Astrocyte of the hippocampus (primary cell): ENCODE results near the gene TNP1.

Source experiments
- DNase-seq: peaks from one replicate; pipeline ENCODE4 v3.0.0; 2011; ENCODE audit warnings: low read depth, low spot score

TNP1 gene

GRCh38 chr2:216873573-216873972, 13.7 kb upstream of the TNP1 start:
- DNase-seq = no peak

- no peak for DNase-seq
These were observed 12.8 kb upstream of the TNP1 start for GRCh38 chr2:216872624-216873023.

GRCh38 chr2:216872040-216872439, 12.2 kb upstream of the TNP1 start:
- DNase-seq = no peak

GRCh38 chr2:216871333-216871934, 11.6 kb upstream of the TNP1 start:
- no peak for DNase-seq

- no peak for DNase-seq
These were observed 10.9 kb upstream of the TNP1 start for GRCh38 chr2:216870508-216871332.

GRCh38 chr2:216866515-216867095, 6.7 kb upstream of the TNP1 start:
- no peak for DNase-seq

- no peak for DNase-seq
These were observed 5.8 kb upstream of the TNP1 start for GRCh38 chr2:216865658-216866057.

- no peak for DNase-seq
These were observed 4.1 kb upstream of the TNP1 start for GRCh38 chr2:216863946-216864345.

GRCh38 chr2:216862628-216863398, 2.9 kb upstream of the TNP1 start:
- no peak for DNase-seq

GRCh38 chr2:216860426-216861137, 718 bp upstream of the TNP1 start:
- no peak for DNase-seq

GRCh38 chr2:216858312-216858711, 1.6 kb downstream of the TNP1 start:
- DNase-seq = no peak

GRCh38 chr2:216857131-216857550, 2.7 kb downstream of the TNP1 start:
- no peak for DNase-seq

GRCh38 chr2:216856406-216857065, 3.3 kb downstream of the TNP1 start:
- DNase-seq = no peak

- no peak for DNase-seq
These were observed 4.3 kb downstream of the TNP1 start for GRCh38 chr2:216855605-216856004.

GRCh38 chr2:216855079-216855478, 4.8 kb downstream of the TNP1 start:
- DNase-seq = no peak

- DNase-seq = no peak
These were observed 8.3 kb downstream of the TNP1 start for GRCh38 chr2:216851486-216852090.

- DNase-seq = no peak
These were observed 9.1 kb downstream of the TNP1 start for GRCh38 chr2:216850665-216851322.

GRCh38 chr2:216849987-216850386, 9.9 kb downstream of the TNP1 start:
- peak; percentile 59 for DNase-seq

- DNase-seq = no peak
These were observed 14.4 kb downstream of the TNP1 start for GRCh38 chr2:216845426-216845825.

- no peak for DNase-seq
These were observed 17.2 kb downstream of the TNP1 start for GRCh38 chr2:216842636-216843035.
